Activated CD4-positive, alpha-beta T cell treated with anti-CD3 and anti-CD28 coated beads, Interleukin-2, Interleukin-4, amounts not matched to agents 100 ng/mL and 50 ng/mL, durations not matched to agents 16 hours and 8 hours (primary cell): ENCODE measurements around the gene ZGPAT.

ENCODE experiments used
- DNase-seq: peaks from one replicate; pipeline ENCODE4 v3.0.0-alpha.2; 2020; ENCODE audit warnings: low spot score

Gene ZGPAT

DNA sequence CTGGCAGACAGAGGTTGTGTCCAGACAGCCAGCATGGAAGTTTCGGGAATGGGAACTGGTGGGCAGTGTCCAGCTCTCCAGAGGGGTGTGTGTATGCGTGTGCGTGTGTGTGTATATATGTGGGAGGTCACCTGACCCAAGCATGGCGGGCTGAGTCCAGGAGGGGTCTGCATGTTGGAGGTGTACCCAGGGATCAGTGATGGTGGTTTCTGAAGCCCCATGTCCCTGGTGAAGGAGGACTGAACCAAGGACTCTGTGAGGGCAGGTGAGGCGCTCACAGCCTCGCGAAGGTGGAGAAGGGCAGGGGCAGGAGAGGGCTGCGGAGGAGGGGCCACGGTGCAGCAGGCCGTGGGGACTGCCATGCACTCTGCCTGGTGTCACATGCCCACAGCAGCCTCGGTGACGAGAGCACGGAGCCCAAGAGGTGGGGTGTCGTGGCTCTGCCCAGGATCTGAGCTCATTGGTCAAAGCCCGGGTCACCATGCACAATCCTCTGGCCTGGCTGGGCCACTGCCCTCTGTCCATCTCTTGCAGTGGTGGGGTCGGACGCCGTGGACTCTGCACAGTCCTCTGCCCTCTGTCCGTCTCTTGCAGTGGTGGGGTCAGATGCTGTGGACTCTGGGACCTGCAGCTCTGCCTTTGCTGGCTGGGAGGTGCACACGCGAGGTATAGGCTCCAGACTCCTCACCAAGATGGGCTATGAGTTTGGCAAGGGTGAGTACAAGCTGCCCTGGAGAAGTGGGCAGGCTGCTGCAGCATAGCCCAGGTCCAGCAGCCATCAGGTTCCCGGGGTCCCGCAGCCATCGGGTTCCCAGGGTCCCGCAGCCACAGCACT lies 26.5 kb downstream of the ZGPAT start:
- DNase-seq, result no peak

DNA sequence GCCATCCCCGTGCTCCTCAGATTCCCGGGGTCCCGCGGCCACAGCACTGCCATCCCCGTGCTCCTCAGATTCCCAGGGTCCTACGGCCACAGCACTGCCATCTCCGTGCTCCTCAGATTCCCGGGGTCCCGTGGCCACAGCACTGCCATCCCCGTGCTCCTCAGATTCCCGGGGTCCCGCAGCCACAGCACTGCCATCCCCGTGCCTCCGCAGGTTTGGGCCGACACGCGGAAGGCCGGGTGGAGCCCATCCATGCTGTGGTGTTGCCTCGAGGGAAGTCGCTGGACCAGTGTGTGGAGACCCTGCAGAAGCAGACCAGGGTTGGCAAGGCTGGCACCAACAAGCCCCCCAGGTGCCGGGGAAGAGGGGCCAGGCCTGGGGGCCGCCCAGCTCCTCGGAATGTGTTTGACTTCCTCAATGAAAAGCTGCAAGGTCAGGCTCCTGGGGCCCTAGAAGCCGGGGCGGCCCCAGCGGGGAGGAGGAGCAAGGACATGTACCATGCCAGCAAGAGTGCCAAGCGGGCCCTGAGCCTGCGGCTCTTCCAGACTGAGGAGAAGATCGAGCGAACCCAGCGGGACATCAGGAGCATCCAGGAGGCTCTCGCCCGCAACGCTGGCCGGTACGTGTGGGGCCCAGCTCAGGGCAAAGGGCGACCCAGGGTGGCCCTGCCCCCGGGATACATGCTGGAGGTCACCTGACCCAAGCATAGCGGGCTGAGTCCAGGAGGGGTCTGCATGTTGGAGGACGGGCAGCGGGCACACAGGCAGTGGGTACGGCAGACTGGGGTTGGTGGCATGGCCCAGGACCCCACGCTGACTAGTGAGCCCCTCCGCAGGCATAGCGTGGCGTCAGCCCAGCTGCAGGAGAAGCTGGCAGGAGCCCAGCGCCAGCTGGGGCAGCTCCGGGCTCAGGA lies 27.4 kb downstream of the ZGPAT start:
- no peak for DNase-seq

DNA sequence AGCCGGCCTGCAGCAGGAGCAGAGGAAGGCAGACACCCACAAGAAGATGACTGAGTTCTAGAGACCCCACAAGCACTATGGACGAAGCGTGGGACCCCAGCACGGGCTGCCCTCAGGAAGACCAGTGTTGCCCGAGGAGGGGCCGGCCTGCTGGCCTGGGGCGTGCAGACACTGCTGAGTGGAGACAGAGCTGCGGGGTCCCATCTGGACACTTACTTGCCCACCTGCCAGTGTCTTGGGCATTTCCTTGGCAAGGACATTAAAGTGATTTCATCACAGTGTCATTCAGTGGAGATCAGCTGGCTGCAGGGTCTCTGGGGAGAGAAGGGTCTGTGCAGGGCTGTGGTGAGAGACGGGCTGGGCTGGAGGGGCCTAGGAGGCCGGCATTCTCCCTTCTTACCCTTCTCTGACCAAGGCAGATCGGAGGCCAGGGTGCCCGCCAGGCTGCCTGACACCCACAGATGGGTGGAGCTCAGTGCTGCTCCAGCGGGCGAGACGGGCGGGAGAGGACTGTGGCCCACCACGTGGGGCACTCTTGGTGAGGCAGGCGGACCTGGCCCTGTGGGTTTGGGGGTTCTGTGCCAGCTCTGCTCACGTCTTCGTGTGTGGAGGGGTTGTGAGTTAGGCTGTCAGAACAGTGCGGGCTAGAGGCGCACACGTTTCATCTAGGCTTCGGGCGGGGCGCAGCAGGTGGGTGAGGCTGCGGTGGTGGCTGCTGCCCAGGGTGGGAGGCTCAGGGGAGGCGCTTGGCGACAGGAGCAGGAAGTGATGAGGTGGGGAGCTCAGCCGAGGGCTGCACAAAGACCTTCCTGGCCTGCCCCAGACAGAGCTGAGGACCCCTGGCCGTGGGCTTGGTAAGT lies 28.2 kb downstream of the ZGPAT start, which contains the start of gene LIME1:
Gene LIME1 (plus strand): TSS at position 806 of the 860 bp plus-strand sequence. CDS start 886 bp downstream, outside the sequence.
- DNase-seq, result peak; percentile 48

DNA sequence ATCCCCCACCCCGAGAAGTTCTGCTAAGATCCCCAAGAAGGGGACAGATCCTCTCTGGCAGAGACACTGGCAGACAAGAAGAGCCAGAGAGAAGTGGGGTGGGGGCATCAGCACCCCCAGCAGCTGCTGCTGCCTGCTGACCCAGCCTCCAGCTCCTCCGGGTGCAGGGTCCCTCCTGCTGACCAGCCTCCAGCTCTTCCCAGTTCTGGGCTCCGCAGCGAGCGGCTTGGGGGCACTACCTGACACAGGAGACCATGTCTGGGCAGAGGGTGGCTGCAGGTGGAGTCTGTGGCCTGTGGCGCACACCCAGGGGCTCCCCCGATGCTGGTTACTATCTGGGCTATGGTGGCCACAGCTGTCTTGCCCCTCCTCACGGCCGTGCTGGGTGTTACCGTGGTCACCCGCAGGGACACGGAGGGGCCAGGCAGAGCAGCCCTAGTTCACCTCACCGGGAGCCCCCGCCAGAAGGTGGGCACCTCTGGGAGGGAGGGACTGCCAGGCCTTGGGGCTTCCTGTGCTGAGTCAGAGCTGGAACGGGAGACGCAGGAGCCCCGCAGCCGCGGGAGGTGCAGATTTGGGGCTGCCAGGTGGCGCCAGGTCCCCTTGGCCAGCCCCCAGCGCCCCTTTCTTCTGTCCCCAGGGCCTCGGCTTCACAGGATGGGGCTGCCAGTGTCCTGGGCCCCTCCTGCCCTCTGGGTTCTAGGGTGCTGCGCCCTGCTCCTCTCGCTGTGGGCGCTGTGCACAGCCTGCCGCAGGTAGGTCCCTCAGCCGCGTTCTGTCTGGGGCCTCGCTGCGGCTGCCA lies 29.3 kb downstream of the ZGPAT start:
- no peak for DNase-seq

DNA sequence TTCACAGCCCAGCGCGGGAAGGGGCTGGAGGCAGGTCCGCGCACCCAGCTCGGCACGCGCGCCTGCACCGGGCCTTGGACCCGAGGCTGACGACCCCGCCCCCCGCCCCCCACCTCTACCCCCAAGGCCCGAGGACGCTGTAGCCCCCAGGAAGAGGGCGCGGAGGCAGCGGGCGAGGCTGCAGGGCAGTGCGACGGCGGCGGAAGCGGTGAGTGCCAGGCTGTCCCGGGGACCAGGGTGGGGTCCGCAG lies 29.8 kb downstream of the ZGPAT start:
- DNase-seq, result no peak

DNA sequence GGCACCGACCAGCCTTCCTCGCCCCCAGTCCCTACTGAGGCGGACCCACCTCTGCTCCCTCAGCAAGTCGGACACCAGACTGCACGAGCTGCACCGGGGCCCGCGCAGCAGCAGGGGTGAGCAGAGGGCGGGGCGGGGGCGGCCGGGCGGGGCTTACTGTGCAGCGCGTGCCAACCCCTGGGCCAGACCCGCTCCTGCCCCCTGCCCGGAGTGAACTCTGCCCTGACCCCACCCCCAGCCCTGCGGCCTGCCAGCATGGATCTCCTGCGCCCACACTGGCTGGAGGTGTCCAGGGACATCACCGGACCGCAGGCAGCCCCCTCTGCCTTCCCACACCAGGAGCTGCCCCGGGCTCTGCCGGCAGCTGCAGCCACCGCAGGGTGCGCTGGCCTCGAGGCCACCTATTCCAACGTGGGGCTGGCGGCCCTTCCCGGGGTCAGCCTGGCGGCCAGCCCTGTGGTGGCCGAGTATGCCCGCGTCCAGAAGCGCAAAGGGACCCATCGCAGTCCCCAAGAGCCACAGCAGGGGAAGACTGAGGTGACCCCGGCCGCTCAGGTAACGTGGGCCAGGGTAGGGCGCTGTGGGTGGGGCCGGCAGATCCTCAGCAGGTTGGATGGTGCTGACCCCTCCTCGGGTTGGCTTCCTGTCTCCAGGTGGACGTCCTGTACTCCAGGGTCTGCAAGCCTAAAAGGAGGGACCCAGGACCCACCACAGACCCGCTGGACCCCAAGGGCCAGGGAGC lies 30.3 kb downstream of the ZGPAT start:
- DNase-seq, result no peak

DNA sequence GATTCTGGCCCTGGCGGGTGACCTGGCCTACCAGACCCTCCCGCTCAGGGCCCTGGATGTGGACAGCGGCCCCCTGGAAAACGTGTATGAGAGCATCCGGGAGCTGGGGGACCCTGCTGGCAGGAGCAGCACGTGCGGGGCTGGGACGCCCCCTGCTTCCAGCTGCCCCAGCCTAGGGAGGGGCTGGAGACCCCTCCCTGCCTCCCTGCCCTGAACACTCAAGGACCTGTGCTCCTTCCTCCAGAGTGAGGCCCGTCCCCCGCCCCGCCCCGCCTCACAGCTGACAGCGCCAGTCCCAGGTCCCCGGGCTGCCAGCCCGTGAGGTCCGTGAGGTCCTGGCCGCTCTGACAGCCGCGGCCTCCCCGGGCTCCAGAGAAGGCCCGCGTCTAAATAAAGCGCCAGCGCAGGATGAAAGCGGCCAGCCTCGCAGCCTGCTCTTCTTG lies 30.9 kb downstream of the ZGPAT start:
- no peak for DNase-seq

DNA sequence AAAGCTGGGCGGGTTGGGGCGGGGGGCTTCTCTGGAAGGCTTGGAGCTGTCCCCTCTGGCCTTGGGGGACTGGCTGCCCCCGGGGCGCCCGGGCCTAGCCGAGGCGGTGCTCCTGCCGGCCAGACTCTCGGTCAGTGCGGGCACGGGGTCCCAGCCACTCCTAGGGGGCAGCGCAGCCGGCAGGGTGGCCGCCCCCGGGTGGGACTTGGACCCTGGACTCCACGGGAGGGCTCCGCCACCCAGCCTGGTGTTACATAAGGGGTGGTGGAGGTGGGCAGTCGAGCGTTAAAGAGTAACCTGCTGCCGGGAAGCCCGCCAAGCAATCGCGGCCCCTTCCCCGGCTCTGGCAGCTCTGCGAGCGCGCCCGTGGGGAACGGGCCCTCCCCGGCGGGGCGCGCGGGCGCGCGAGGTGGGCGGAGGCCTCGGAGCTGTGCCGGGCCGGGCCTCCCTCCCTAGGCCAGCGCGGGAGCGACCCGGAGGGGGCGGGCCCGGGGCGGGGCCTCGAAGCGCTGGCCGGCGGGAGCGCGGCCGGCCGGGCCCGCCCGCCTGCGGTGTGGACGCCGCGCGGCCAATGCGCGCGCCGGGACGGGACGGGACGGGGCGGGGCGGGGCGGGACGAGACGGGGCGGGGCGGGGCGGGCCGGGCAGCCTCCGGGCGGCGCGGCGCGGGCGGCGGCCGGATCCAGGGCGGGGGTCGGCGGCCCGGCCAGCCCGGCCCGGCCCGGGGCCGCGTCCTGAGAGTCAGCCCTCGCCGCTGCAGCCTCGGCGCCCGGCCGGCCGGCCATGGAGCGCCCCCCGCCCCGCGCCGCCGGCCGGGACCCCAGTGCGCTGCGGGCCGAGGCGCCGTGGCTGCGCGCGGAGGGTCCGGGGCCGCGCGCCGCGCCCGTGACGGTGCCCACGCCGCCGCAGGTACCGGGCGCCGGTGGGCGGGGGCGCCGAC lies 31.6 kb downstream of the ZGPAT start, which contains the start of gene SLC2A4RG:
Gene SLC2A4RG (plus strand): TSS at position 647 of the 940 bp plus-strand sequence. CDS start 137 bp downstream, at position 784.
- DNase-seq, result peak; percentile 53

DNA sequence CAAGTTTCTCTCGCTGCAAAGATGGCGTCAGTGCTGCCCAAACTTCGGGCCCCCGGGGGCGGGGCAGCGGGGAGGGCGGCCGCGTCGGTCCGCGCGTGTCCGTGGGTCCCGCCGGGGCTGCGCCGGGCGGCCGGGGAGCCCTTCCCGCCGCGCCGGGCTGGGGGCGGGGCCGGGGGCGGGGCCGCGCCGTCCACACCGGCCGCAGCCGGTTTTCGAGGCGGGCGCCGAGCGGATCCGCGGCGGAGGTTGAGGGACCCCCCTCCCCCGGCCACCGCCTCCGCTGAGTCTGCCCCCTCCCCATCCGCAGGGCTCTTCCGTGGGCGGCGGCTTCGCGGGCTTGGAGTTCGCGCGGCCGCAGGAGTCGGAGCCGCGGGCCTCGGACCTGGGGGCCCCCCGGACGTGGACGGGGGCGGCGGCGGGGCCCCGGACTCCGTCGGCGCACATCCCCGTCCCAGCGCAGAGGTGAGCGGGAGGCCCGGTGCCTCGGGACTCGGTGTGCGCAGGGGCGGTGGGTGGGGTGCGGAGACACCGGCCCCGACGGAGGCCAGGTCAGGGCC lies 32.3 kb downstream of the ZGPAT start:
- no peak for DNase-seq

DNA sequence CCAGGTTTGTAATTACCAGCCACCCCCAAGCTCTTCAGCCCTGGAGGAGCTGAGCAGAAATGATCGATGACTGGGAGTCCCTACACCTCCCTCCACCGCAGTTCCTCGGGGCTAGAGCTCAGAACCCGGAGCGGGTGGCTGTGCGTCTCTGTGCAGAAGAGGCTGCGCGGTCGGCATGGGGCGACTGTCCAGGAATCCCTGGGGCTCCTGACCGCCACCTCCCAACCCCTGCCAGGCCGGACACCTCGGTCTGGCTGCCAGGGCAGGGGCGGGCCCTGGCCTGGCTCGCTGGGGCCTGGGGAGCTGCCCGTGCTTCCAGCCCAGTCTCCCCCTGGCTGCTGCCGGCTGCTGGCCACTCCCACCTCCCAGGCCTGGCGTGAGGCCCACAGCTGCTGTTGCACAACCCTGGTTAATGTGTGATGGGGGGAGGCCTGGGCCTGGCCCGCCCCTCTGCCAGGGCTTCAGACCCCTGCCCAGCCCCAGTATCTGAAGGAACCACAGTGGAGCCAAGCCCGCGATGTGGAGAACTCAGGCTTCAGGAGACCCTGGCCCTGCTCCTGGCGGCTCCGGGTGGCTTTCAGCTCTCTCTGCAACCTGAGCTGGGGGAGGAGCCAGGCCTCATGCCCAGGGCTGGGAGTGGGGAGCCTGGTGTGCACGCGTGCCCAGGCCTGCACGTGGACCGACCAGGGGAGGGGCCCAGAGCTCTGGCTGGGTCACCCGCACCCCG lies 33.0 kb downstream of the ZGPAT start:
- no peak for DNase-seq

DNA sequence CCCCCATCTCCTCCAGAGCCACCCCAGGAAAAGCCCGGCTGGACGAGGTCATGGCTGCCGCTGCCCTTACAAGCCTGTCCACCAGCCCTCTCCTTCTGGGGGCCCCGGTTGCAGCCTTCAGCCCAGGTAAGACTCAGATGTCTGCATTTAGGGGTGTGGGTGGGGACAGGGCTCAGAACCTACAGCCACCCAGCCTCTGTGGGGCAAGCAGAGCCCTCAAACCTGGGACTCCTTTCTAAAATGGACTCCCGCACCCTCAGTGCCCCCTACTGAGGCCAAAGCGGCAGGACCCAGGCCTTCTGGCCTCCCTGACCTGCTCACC lies 33.5 kb downstream of the ZGPAT start:
- no peak for DNase-seq

DNA sequence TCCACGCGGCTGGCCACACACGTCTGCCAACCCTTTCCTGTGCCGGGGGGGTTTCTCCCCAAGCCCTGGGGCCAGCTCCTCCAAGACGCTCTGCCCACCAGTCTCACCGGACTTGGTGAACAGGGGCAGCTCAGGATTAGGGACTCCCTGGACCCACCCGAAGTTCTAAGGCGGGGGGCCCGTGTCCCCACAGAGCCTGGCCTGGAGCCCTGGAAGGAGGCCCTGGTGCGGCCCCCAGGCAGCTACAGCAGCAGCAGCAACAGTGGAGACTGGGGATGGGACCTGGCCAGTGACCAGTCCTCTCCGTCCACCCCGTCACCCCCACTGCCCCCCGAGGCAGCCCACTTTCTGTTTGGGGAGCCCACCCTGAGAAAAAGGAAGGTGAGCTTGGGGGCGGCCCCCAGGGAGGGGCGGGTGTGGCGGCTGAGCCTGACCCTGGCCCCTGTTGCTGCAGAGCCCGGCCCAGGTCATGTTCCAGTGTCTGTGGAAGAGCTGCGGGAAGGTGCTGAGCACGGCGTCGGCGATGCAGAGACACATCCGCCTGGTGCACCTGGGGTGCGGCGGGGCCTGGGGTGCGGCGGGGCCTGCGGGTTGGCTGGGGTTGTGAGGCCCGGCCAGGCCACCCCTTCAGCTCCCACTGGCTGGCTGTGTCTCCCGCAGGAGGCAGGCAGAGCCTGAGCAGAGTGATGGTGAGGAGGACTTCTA lies 34.0 kb downstream of the ZGPAT start:
- no peak for DNase-seq

DNA sequence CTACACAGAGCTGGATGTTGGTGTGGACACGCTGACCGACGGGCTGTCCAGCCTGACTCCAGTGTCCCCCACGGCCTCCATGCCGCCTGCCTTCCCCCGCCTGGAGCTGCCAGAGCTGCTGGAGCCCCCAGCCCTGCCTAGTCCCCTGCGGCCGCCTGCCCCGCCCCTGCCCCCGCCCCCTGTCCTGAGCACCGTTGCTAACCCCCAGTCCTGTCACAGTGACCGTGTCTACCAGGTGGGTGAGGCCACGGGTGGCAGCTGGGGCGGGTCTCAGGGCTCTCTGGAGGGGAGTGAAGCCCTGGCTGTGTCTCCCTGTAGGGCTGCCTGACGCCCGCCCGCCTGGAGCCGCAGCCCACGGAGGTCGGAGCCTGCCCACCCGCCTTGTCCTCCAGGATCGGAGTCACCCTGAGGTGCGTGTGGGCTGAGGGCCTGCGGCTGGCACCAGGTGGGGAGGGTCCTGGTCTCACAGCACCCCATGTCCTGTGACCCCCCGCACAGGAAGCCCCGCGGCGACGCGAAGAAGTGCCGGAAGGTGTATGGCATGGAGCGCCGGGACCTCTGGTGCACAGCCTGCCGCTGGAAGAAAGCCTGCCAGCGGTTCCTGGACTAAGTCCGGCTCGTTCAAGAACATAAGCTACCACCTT lies 34.7 kb downstream of the ZGPAT start:
- no peak for DNase-seq

DNA sequence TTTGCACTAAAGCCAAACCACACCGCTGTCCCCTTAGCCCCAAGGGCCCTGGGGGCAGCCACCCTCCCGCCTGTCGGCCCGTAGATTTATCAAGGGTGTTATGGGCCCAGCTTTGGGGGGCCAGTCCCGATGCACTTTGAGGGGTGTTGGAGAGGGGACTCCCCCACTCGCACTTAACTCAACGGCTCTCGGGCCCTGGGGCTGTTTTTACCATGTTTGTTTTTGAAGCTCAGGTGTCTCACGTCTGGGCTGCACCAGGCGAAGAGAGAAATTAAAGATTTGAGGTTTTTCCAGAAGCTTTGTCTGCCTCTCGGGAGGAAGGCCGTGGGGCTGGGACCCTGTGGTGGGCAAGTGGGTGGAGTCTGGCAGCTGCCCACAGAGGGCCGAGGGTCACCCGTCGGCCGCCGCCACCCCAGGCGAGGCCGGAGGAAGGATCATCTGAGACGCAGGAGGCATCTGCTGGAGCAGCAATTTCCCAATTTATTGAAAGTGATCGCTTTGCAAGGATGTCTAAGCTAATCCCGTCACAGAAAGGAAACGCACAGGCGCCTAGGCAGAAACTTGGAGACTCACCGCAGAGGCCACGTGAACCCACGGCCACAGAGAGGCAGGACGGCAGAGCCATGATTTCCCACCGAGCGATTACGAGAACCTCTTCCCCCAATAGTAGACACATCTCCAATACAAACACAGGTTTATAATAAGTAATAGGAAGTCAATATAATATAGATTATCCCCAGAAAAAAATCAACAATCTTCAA lies 35.6 kb downstream of the ZGPAT start:
- no peak for DNase-seq

DNA sequence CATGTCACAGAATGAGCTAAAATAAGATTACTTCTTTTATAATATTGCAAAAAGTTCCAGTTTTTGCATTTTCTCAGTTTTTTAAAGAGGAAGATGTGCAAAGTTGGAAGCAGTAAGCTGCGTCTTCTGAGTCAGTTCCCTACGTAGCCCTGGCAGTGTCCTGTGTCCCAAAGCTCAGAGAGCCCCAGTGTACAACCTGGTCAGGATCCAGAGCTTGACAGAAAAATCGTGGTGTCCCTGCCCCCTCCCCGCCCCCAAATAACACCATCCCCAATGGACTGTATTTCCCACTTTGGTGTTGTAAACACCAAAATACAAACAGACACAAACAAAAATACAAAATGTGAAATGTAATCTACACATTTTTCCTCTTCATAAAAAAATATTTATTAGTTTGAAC lies 36.3 kb downstream of the ZGPAT start:
- DNase-seq, result no peak

DNA sequence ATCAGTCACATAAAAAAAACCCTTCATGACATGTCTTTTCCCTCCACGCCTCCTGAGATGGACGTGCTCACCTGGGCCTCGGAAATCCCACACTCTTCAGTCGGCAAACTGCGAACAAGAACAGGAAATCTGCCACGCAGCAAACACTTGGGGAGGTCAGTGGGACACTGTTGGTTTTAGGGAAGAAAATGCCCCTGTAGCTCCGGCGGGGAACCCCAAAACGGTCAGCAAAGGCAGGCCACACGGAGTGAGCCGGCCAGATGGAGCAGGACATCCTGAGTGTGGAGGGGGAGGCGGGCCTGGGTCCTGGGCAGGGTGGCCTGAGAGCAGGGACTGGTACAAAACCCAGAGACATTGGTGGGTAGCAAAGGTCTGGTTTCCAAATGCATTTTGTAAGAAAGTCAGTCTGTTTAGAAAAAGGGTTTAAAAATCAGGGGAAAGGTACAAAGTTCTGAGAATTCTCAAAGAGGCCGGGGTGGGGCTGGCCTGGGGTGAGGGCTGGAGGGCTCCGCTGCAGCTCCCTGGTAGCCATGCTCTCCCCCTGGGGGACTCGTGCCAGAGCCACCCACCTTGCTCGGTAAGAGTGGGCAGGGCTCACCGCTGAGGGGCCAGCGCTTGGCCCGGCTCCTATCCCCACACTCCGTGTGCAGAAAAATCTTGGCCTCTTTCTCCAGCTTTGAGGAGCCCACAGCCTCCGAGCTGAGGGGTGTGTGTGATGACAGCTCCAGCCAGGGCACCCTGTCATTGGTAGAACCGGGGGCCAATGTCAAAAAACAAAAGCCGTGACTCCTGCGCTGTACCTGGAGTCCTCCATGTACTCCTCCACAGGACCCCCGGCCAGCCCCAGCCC lies 37.0 kb downstream of the ZGPAT start:
- no peak for DNase-seq
